H1 (cell line): ENCODE measurements around the gene FGF10. TPM values are rescaled to one million over a fixed set of nuclear protein-coding genes. Genes with fewer than 3 reads are reported as not detected.

Experiments used
- CTCF ChIA-PET: fragments of 300-600 bp; sonication (Branson Sonifier 250); formaldehyde crosslinking; loops from one replicate; lab custom pipeline; 2021; ENCODE audit not compliant: partially characterized antibody; lab: Charles Lee
- POLR2A ChIA-PET: fragments of 300-600 bp; sonication (Branson Sonifier 250); formaldehyde crosslinking; loops from one replicate; lab custom pipeline; 2021; ENCODE audit warnings: inconsistent platforms; ENCODE audit not compliant: partially characterized antibody; lab: Charles Lee
- DNase-seq, 2 experiments: peaks; one replicate each; pipeline versions ENCODE4 v3.0.0 to v3.0.0-alpha.2; 2010 to 2022; ENCODE audit warnings: low spot score in 2 of 2, low read depth in 1 of 2, mixed read lengths in 1 of 2
- FAIRE-seq: peaks from 2 replicates; lab custom pipeline; 2011; peaks lifted over from hg19 to GRCh38; lab: Jason Lieb, UNC
- H2AFZ ChIP-seq: 2 replicates; pipeline ENCODE4 v1.8.1; 2012; ENCODE audit warnings: low read length, inconsistent platforms
- H2AK5ac ChIP-seq: 2 replicates; pipeline ENCODE4 v1.6.1; 2013; ENCODE audit warnings: low read depth, low read length
- H2BK120ac ChIP-seq: replicated peaks from 2 replicates; pipeline ENCODE3; 2013; ENCODE audit warnings: low read depth, low read length, inconsistent platforms
- H2BK12ac ChIP-seq: 2 replicates; pipeline ENCODE4 v1.6.1; 2013; ENCODE audit warnings: low read depth, low read length
- H2BK15ac ChIP-seq: 2 replicates; pipeline ENCODE4 v1.6.1; 2013; ENCODE audit warnings: low read length
- H2BK20ac ChIP-seq: 2 replicates; pipeline ENCODE4 v1.6.1; 2013; ENCODE audit warnings: low read length
- H2BK5ac ChIP-seq: 2 replicates; pipeline ENCODE4 v1.6.1; 2013; ENCODE audit warnings: low read depth, low read length
- H3K14ac ChIP-seq: 2 replicates; pipeline ENCODE4 v1.6.1; 2013; ENCODE audit warnings: inconsistent platforms; ENCODE audit not compliant: insufficient read length
- H3K18ac ChIP-seq: 2 replicates; pipeline ENCODE4 v1.6.1; 2013; ENCODE audit warnings: low read length; ENCODE audit errors: extremely low read depth
- H3K23ac ChIP-seq: 2 replicates; pipeline ENCODE4 v1.6.1; 2013; ENCODE audit warnings: inconsistent platforms; ENCODE audit not compliant: insufficient read length
- H3K23me2 ChIP-seq: 2 replicates; pipeline ENCODE4 v1.6.1; 2013; ENCODE audit warnings: low read depth, low read length
- H3K27ac ChIP-seq: 2 replicates; pipeline ENCODE4 v1.6.1; 2011; ENCODE audit warnings: low read depth, low read length, inconsistent platforms
- H3K27me3 ChIP-seq, 4 experiments: replicated peaks in 1 of 4; 1 replicate in 1 of 4; 2 replicates in 3 of 4; pipeline versions ENCODE4 v1.6.1 to v1.8.1; 2011 to 2013; ENCODE audit warnings: low read length in 3 of 4, mild to moderate bottlenecking in 3 of 4, inconsistent platforms in 2 of 4, mixed read lengths in 2 of 4, moderate library complexity in 1 of 4; ENCODE audit not compliant: control insufficient read depth in 3 of 4, insufficient read depth in 3 of 4; ENCODE audit errors: extremely low read depth in 1 of 4
- H3K36me3 ChIP-seq, 4 experiments: 2 replicates each; pipeline versions ENCODE4 v1.6.1 to v1.8.1; 2011 to 2013; ENCODE audit warnings: mild to moderate bottlenecking in 4 of 4, low read length in 3 of 4, moderate library complexity in 2 of 4, control low read depth in 1 of 4, inconsistent platforms in 1 of 4; ENCODE audit not compliant: insufficient read depth in 4 of 4, control insufficient read depth in 2 of 4
- H3K4ac ChIP-seq: replicated peaks from 2 replicates; pipeline ENCODE3; 2013; ENCODE audit warnings: low read length, low read depth, mixed read lengths, inconsistent platforms; ENCODE audit not compliant: insufficient read length
- H3K4me1 ChIP-seq, 4 experiments: replicated peaks in 1 of 4; 1 replicate in 1 of 4; 2 replicates in 3 of 4; pipeline versions ENCODE4 v1.6.1 to v1.8.1; 2011 to 2013; ENCODE audit warnings: low read length in 3 of 4, inconsistent platforms in 2 of 4, mixed read lengths in 1 of 4; ENCODE audit not compliant: insufficient read depth in 4 of 4, control insufficient read depth in 3 of 4
- H3K4me2 ChIP-seq, 2 experiments: 2 replicates each; pipeline versions ENCODE4 v1.6.1 to v1.8.1; 2011 to 2013; ENCODE audit warnings: low read depth in 2 of 2, low read length in 2 of 2, control low read depth in 1 of 2, inconsistent platforms in 1 of 2, mild to moderate bottlenecking in 1 of 2; ENCODE audit not compliant: insufficient read depth in 1 of 2
- H3K4me3 ChIP-seq, 4 experiments: fragments of 200-600, 300-600 bp in 1 of 4; sonication (generic), shearing (Covaris generic), sonication (Bioruptor Twin) in 1 of 4; 2 replicates each; pipeline versions ENCODE4 v1.5.1 to v1.8.1; 2011 to 2016; ENCODE audit warnings: low read length in 4 of 4, low read depth in 3 of 4, control low read depth in 2 of 4, inconsistent platforms in 2 of 4, mild to moderate bottlenecking in 2 of 4, mixed read lengths in 1 of 4, moderate library complexity in 1 of 4; ENCODE audit not compliant: insufficient read depth in 2 of 4; ENCODE audit errors: extremely low read depth in 1 of 4
- H3K56ac ChIP-seq: replicated peaks from 2 replicates; pipeline ENCODE3; 2013; ENCODE audit warnings: low read depth, mild to moderate bottlenecking, mixed read lengths, low read length, inconsistent platforms; ENCODE audit not compliant: insufficient read length
- H3K79me1 ChIP-seq: 2 replicates; pipeline ENCODE4 v1.6.1; 2013; ENCODE audit warnings: low read depth, low read length, control low read depth
- H3K79me2 ChIP-seq, 2 experiments: 2 replicates each; pipeline versions ENCODE4 v1.6.1 to v1.8.1; 2012 to 2013; ENCODE audit warnings: low read length in 2 of 2, mild to moderate bottlenecking in 2 of 2, inconsistent platforms in 1 of 2; ENCODE audit not compliant: insufficient read depth in 2 of 2, control insufficient read depth in 1 of 2
- H3K9ac ChIP-seq, 4 experiments: replicated peaks in 1 of 4; 1 replicate in 1 of 4; 2 replicates in 3 of 4; pipeline versions ENCODE4 v1.6.1 to v1.8.1; 2011 to 2013; ENCODE audit warnings: low read depth in 3 of 4, low read length in 3 of 4, control low read depth in 2 of 4, mild to moderate bottlenecking in 2 of 4, moderate library complexity in 2 of 4, inconsistent platforms in 1 of 4; ENCODE audit errors: extremely low read depth in 1 of 4
- H3K9me3 ChIP-seq, 2 experiments: 2 replicates each; pipeline versions ENCODE4 v1.6.1 to v1.8.1; 2012 to 2013; ENCODE audit warnings: mild to moderate bottlenecking in 2 of 2, moderate library complexity in 2 of 2, control low read depth in 1 of 2, inconsistent platforms in 1 of 2, low read depth in 1 of 2, low read length in 1 of 2, mixed read lengths in 1 of 2; ENCODE audit not compliant: insufficient read depth in 2 of 2
- H4K20me1 ChIP-seq, 2 experiments: replicated peaks in 1 of 2; 2 replicates each; pipeline versions ENCODE3 to v1.8.1; 2011 to 2013; ENCODE audit warnings: inconsistent platforms in 2 of 2, low read length in 2 of 2, mild to moderate bottlenecking in 1 of 2; ENCODE audit not compliant: insufficient read depth in 2 of 2, control insufficient read depth in 1 of 2
- H4K5ac ChIP-seq: 2 replicates; pipeline ENCODE4 v1.6.1; 2013; ENCODE audit warnings: low read length, low read depth, mixed read lengths, inconsistent platforms; ENCODE audit not compliant: insufficient read length
- H4K8ac ChIP-seq: 2 replicates; pipeline ENCODE4 v1.8.0; 2013; ENCODE audit warnings: mild to moderate bottlenecking, moderate library complexity, low read length, inconsistent platforms; ENCODE audit not compliant: insufficient read depth; ENCODE audit errors: extremely low read depth
- H4K91ac ChIP-seq: replicated peaks from 2 replicates; pipeline ENCODE3; 2013; ENCODE audit warnings: low read length, mixed read lengths, inconsistent platforms; ENCODE audit not compliant: insufficient read length
- CBX8 ChIP-seq: fragments of 300-800, 300-1000 bp; sonication (generic); IDR thresholded peaks from 2 replicates; pipeline ENCODE4 v1.7.1; 2016; ENCODE audit warnings: low read depth, low read length, borderline replicate concordance
- PHF8 ChIP-seq: fragments of 200-600 bp; sonication (generic); conservative IDR thresholded peaks from 2 replicates; pipeline ENCODE4 v1.7.1; 2012; ENCODE audit warnings: low read depth, mild to moderate bottlenecking, inconsistent platforms, low read length, moderate library complexity
- WGBS, 2 experiments: shearing (Covaris generic) in 1 of 2; methylation state at CpG; one replicate each; pipeline versions ENCODE4 v1.1.6 to v1.1.7; 2013 to 2015; ENCODE audit warnings: low lambda C conversion rate in 2 of 2, mixed read lengths in 2 of 2, inconsistent platforms in 1 of 2, low coverage in 1 of 2, missing lambda C conversion rate in 1 of 2; ENCODE audit not compliant: insufficient replicate concordance in 2 of 2, insufficient coverage in 1 of 2, insufficient read length in 1 of 2; ENCODE audit errors: extremely low coverage in 1 of 2, missing lambda C conversion rate in 1 of 2; 5-methylcytosine and 5-hydroxymethylcytosine counted together
- polyA plus RNA-seq, 7 experiments: library from polyadenylated mRNA; depleted of rRNA in 3 of 7; stranded (reverse) in 5 of 7; unstranded in 2 of 7; fragments of >200 nt in 5 of 7; fragments of 200-250 nt in 2 of 7; gene quantifications; 1 replicate in 5 of 7; 2 replicates in 1 of 7; 4 replicates in 1 of 7; pipeline versions ENCODE4 v1.2.1 to v1.2.3, GENCODE V29; 2011 to 2013; ENCODE audit warnings: missing spikeins in 2 of 7, mixed read lengths in 2 of 7
- total RNA-seq: library from RNA; stranded (reverse); fragmentation: NEBNext Ultra II Directional; extraction: Animal tissue kit (Norgen Biotek cat#: 25700); gene quantifications from 2 replicates; pipeline ENCODE4 v1.2.1, GENCODE V29; 2021

Gene FGF10
- total and polyA plus RNA-seq, 2 of the 8 experiments (the other 6 are each of a cell fraction or from before 2014, with no cell fraction given): 0.06 to 0.54 TPM

GRCh38 chr5:44294516-44294915 lies 94.7 kb downstream of the FGF10 start:
- H2BK12ac ChIP-seq: no peak overlapping the region
- no peaks in the 10 kb centered on the region for H3K79me2 ChIP-seq
- FAIRE-seq (no peak), DNase-seq (no peak)
- no peak overlapping the region for H3K18ac ChIP-seq
- CTCF ChIA-PET: no interaction called here
- no peak overlapping the region for H3K4ac ChIP-seq
- no peak overlapping the region for H2BK15ac ChIP-seq
- H2BK20ac ChIP-seq: no peak overlapping the region
- no peak overlapping the region for H2AK5ac ChIP-seq
- 88% methylated on average over 2 of the region's 2 CpGs; no CpG with 5 or more reads in 1 of the 2 experiments for WGBS, 2 experiments
- no peak overlapping the region for H3K14ac ChIP-seq
- peaks cover 0 to 1% (median 0%) of the 10 kb centered on the region in 4 experiments; a peak in 1 of 7 replicates for H3K27me3 ChIP-seq
- H3K36me3 ChIP-seq: no peaks in the 10 kb centered on the region
- H3K79me1 ChIP-seq: no peaks in the 10 kb centered on the region
- H3K56ac ChIP-seq: no peak overlapping the region
- H3K23ac ChIP-seq: no peak overlapping the region
- H3K4me1 ChIP-seq: no peaks in the 10 kb centered on the region
- H4K20me1 ChIP-seq: no peaks in the 10 kb centered on the region
- H3K4me3 ChIP-seq: no peak overlapping the region
- POLR2A ChIA-PET: no interaction called here
- H3K27ac ChIP-seq: no peak overlapping the region
- no peak overlapping the region for H2BK120ac ChIP-seq
- no peak overlapping the region for H4K8ac ChIP-seq
- no peak overlapping the region for H3K4me2 ChIP-seq
- no peak overlapping the region for H4K91ac ChIP-seq
- no peak overlapping the region for H2BK5ac ChIP-seq
- no peak for TF ChIP-seq PHF8
- TF ChIP-seq CBX8: no peak
- H2AFZ ChIP-seq: no peak overlapping the region
- H4K5ac ChIP-seq: no peak overlapping the region
- H3K9me3 ChIP-seq: no peaks in the 10 kb centered on the region
- no peak overlapping the region for H3K9ac ChIP-seq
- H3K23me2 ChIP-seq: no peaks in the 10 kb centered on the region
